GM19239 (cell line): ENCODE measurements around the gene SPEF2.
"Not testable (repeated sequence)": the region's sequence is repeated elsewhere in the genome, so short reads cannot be mapped to it uniquely, and the experiment has no call there.

ENCODE experiments used
- DNase-seq: peaks from one replicate; pipeline ENCODE4 v3.0.0; 2011; ENCODE audit warnings: low spot score; ENCODE audit not compliant: insufficient read length
- FAIRE-seq: peaks from 2 replicates; lab custom pipeline; 2011; peaks lifted over from hg19 to GRCh38; lab: Jason Lieb, UNC

The SPEF2 gene

GRCh38 chr5:35656721-35657120, 39.1 kb downstream of the SPEF2 start:
- DNase-seq (no peak), FAIRE-seq (no peak)

GRCh38 chr5:35657877-35658276, 40.2 kb downstream of the SPEF2 start:
- DNase-seq, result no peak
- no peak for FAIRE-seq

- no peak for FAIRE-seq
- no peak for DNase-seq
Observed at GRCh38 chr5:35659556-35659955, 41.9 kb downstream of the SPEF2 start.

- FAIRE-seq (no peak), DNase-seq (no peak)
Observed at GRCh38 chr5:35660451-35660850, 42.8 kb downstream of the SPEF2 start.

GRCh38 chr5:35664584-35664983, 46.9 kb downstream of the SPEF2 start:
- DNase-seq (no peak), FAIRE-seq (no peak)

- FAIRE-seq (no peak), DNase-seq (no peak)
Observed at GRCh38 chr5:35665096-35665495, 47.4 kb downstream of the SPEF2 start.

- FAIRE-seq (no peak), DNase-seq (no peak)
Observed at GRCh38 chr5:35668319-35668718, 50.7 kb downstream of the SPEF2 start.

GRCh38 chr5:35668794-35669193, 51.1 kb downstream of the SPEF2 start:
- FAIRE-seq, result no peak
- no peak for DNase-seq

- DNase-seq (no peak), FAIRE-seq (no peak)
Observed at GRCh38 chr5:35671541-35672295, 54.1 kb downstream of the SPEF2 start.

GRCh38 chr5:35672296-35672655, 54.6 kb downstream of the SPEF2 start:
- DNase-seq, FAIRE-seq: not testable (repeated sequence)

- FAIRE-seq, result no peak
- no peak for DNase-seq
Observed at GRCh38 chr5:35672995-35673394, 55.3 kb downstream of the SPEF2 start.

GRCh38 chr5:35674049-35674448, 56.4 kb downstream of the SPEF2 start:
- FAIRE-seq (no peak), DNase-seq (no peak)

GRCh38 chr5:35675392-35675791, 57.7 kb downstream of the SPEF2 start:
- no peak for FAIRE-seq
- no peak for DNase-seq

GRCh38 chr5:35677878-35678277, 60.2 kb downstream of the SPEF2 start:
- FAIRE-seq (no peak), DNase-seq (no peak)

- no peak for FAIRE-seq
- no peak for DNase-seq
Observed at GRCh38 chr5:35678661-35679060, 61.0 kb downstream of the SPEF2 start.

GRCh38 chr5:35679357-35679756, 61.7 kb downstream of the SPEF2 start:
- DNase-seq (no peak), FAIRE-seq (no peak)

- no peak for DNase-seq
- no peak for FAIRE-seq
Observed at GRCh38 chr5:35681911-35682310, 64.2 kb downstream of the SPEF2 start.

- DNase-seq (no peak), FAIRE-seq (no peak)
Observed at GRCh38 chr5:35683466-35683865, 65.8 kb downstream of the SPEF2 start.

- FAIRE-seq (no peak), DNase-seq (no peak)
Observed at GRCh38 chr5:35685161-35685560, 67.5 kb downstream of the SPEF2 start.

GRCh38 chr5:35687961-35688360, 70.3 kb downstream of the SPEF2 start:
- DNase-seq (no peak), FAIRE-seq (no peak)

- no peak for DNase-seq
- no peak for FAIRE-seq
Observed at GRCh38 chr5:35694481-35694880, 76.8 kb downstream of the SPEF2 start.

GRCh38 chr5:35698047-35698808, 80.6 kb downstream of the SPEF2 start:
- FAIRE-seq (no peak), DNase-seq (no peak)
